GM12878 (cell line): ENCODE measurements around the gene MYG1. TPM values are rescaled to one million over a fixed set of nuclear protein-coding genes. Genes with fewer than 3 reads are reported as not detected.
A peak's percentile ranks its signal among the peaks of the same experiment; 100 is the strongest.

ENCODE experiments used
- BHLHE40 ChIP-seq, 2 experiments: fragments of 450-650 bp in 1 of 2; IDR thresholded peaks; 2 replicates each; pipeline ENCODE4 v1.6.1; 2011 to 2017; ENCODE audit warnings: low read depth in 2 of 2, borderline replicate concordance in 1 of 2, improper control_type of control experiment in 1 of 2, low read length in 1 of 2, mild to moderate bottlenecking in 1 of 2
- CHD1 ChIP-seq: IDR thresholded peaks from 2 replicates; pipeline ENCODE4 v1.6.1; 2012; ENCODE audit warnings: low read depth, low read length, improper control_type of control experiment
- EGR1 ChIP-seq, 2 experiments: IDR thresholded peaks; 1 replicate in 1 of 2; 2 replicates in 1 of 2; pipeline ENCODE4 v1.6.1; 2011 to 2012; ENCODE audit warnings: low read depth in 2 of 2, low read length in 2 of 2, borderline replicate concordance in 1 of 2, mild to moderate bottlenecking in 1 of 2, moderate library complexity in 1 of 2
- ESRRA ChIP-seq: IDR thresholded peaks from 2 replicates; pipeline ENCODE4 v1.6.1; 2012; ENCODE audit warnings: mild to moderate bottlenecking, low read length, improper control_type of control experiment
- ETV6 ChIP-seq, 2 experiments: fragments of 450-650 bp in 1 of 2; IDR thresholded peaks in 1 of 2; conservative IDR thresholded peaks in 1 of 2; 2 replicates each; pipeline ENCODE4 v1.6.1; 2014; ENCODE audit warnings: antibody characterized with exemption in 1 of 2, borderline replicate concordance in 1 of 2, low read depth in 1 of 2, mild to moderate bottlenecking in 1 of 2, moderate library complexity in 1 of 2
- IKZF2 ChIP-seq, 2 experiments: fragments of 450-650 bp; IDR thresholded peaks; 2 replicates each; pipeline ENCODE4 v1.6.1; 2017; ENCODE audit warnings: mild to moderate bottlenecking in 2 of 2, moderate library complexity in 2 of 2
- LARP7 ChIP-seq: fragments of 450-650 bp; IDR thresholded peaks from 2 replicates; pipeline ENCODE4 v1.6.1; 2017; ENCODE audit warnings: mild to moderate bottlenecking
- NBN ChIP-seq: fragments of 450-650 bp; IDR thresholded peaks from 2 replicates; pipeline ENCODE4 v1.6.1; 2016
- RAD21 ChIP-seq: IDR thresholded peaks from 2 replicates; pipeline ENCODE4 v1.6.1; 2011; ENCODE audit warnings: mild to moderate bottlenecking, low read depth, low read length, moderate library complexity; ENCODE audit not compliant: insufficient read depth
- SMC3 ChIP-seq: IDR thresholded peaks from 2 replicates; pipeline ENCODE4 v1.6.1; 2011; ENCODE audit warnings: low read length, improper control_type of control experiment, borderline replicate concordance
- SP1 ChIP-seq: IDR thresholded peaks from one replicate; pipeline ENCODE4 v1.6.1; 2011; ENCODE audit warnings: low read depth, low read length
- ZNF622 ChIP-seq: fragments of 450-650 bp; IDR thresholded peaks from 2 replicates; pipeline ENCODE4 v1.6.1; 2017; ENCODE audit warnings: mild to moderate bottlenecking, inconsistent platforms
- ZSCAN29 ChIP-seq: fragments of 450-650 bp; IDR thresholded peaks from 2 replicates; pipeline ENCODE4 v1.6.1; 2017; ENCODE audit warnings: mild to moderate bottlenecking, moderate library complexity
- polyA plus RNA-seq, 11 experiments: library from polyadenylated mRNA; depleted of rRNA in 4 of 11; unstranded in 6 of 11; stranded (reverse) in 5 of 11; fragments of >200 nt; fragmentation: Nextera tagmentation in 4 of 11; fragmentation: Illumina TruSeq in 1 of 11; extraction: Ambion mirVana in 4 of 11; extraction: Trizol in 1 of 11; gene quantifications; 1 replicate in 1 of 11; 2 replicates in 10 of 11; pipeline versions ENCODE4 v1.2.1 to v1.2.3, GENCODE V29; 2011 to 2016; ENCODE audit warnings: inconsistent platforms in 2 of 11, missing spikeins in 2 of 11, low read depth in 1 of 11
- total RNA-seq, 4 experiments: library from RNA; depleted of rRNA in 3 of 4; stranded (reverse); fragments of >200 nt in 3 of 4; fragmentation: Illumina TruSeq in 1 of 4; extraction: Trizol in 1 of 4; gene quantifications; 2 replicates each; pipeline versions ENCODE4 v1.2.1 to v1.2.3, GENCODE V29; 2013 to 2021
- TF ChIP-seq, protein P1 (sequence below): fragments of 150-350 bp; IDR thresholded peaks from 2 replicates; pipeline ENCODE4 v1.6.1; 2016; ENCODE audit warnings: low read depth, low read length
- TF ChIP-seq, protein P2 (sequence below): fragments of 450-650 bp; IDR thresholded peaks from 2 replicates; pipeline ENCODE4 v1.6.1; 2017; ENCODE audit warnings: mild to moderate bottlenecking, low read depth, inconsistent platforms; ENCODE audit not compliant: poor library complexity, severe bottlenecking
- TF ChIP-seq, protein P3 (sequence below), 3 experiments: IDR thresholded peaks in 2 of 3; conservative IDR thresholded peaks in 1 of 3; 2 replicates each; pipeline ENCODE4 v1.5.1; 2011; ENCODE audit warnings: low read depth in 3 of 3, low read length in 3 of 3, mild to moderate bottlenecking in 3 of 3, control low read depth in 2 of 3, moderate library complexity in 2 of 3, inconsistent platforms in 1 of 3, mixed read lengths in 1 of 3; ENCODE audit not compliant: control insufficient read depth in 2 of 3, insufficient read depth in 1 of 3; ENCODE audit errors: extremely low read depth in 1 of 3
- TF ChIP-seq, protein P4 (sequence below): IDR thresholded peaks from 2 replicates; pipeline ENCODE4 v1.6.1; 2011; ENCODE audit warnings: borderline replicate concordance, low read depth, mild to moderate bottlenecking, moderate library complexity, low read length; ENCODE audit not compliant: insufficient read depth, poor library complexity, severe bottlenecking

Gene MYG1
- total and polyA plus RNA-seq, 10 of the 15 experiments (the other 5 are each of a cell fraction or from before 2014, with no cell fraction given), result 20.7 to 81.0 (median 49.4) TPM

DNA sequence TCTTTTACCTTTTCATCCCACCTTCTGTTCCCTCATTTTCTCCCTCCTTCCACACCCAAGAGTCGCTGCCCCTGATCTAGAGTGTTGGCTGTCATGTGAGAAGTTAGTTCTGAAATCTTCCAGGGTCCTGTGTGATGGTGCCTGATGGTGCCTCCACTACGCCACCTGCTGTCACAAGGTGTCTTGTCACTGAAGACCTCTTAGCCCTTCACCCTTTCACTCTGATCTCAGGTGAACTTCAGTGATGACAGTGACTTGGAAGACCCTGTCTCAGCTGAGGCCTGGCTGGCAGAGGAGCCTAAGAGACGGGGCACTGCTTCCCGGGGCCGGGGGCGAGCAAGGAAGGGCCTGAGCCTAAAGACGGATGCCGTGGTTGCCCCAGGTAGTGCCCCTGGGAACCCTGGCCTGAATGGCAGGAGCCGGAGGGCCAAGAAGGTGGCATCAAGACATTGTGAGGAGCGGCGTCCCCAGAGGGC, 11.7 kb upstream of the MYG1 start (continued):
- TF ChIP-seq, protein P1, sequence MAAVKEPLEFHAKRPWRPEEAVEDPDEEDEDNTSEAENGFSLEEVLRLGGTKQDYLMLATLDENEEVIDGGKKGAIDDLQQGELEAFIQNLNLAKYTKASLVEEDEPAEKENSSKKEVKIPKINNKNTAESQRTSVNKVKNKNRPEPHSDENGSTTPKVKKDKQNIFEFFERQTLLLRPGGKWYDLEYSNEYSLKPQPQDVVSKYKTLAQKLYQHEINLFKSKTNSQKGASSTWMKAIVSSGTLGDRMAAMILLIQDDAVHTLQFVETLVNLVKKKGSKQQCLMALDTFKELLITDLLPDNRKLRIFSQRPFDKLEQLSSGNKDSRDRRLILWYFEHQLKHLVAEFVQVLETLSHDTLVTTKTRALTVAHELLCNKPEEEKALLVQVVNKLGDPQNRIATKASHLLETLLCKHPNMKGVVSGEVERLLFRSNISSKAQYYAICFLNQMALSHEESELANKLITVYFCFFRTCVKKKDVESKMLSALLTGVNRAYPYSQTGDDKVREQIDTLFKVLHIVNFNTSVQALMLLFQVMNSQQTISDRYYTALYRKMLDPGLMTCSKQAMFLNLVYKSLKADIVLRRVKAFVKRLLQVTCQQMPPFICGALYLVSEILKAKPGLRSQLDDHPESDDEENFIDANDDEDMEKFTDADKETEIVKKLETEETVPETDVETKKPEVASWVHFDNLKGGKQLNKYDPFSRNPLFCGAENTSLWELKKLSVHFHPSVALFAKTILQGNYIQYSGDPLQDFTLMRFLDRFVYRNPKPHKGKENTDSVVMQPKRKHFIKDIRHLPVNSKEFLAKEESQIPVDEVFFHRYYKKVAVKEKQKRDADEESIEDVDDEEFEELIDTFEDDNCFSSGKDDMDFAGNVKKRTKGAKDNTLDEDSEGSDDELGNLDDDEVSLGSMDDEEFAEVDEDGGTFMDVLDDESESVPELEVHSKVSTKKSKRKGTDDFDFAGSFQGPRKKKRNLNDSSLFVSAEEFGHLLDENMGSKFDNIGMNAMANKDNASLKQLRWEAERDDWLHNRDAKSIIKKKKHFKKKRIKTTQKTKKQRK, result no peak
- TF ChIP-seq NBN (no peak), SMC3 (peak; percentile 94), ETV6 (conservative IDR thresholded peaks at IDR 0.05 in 1 of 2, IDR thresholded peaks at IDR 0.05 in 1 of 2; ENCODE audit: borderline replicate concordance in 1 of 2, low read depth in 1 of 2) (no peak), EGR1 (IDR thresholded peaks at IDR 0.05; ENCODE audit: borderline replicate concordance in 1 of 2, low read depth in 2 of 2, low read length in 2 of 2) (no peak), CHD1 (no peak), ESRRA (no peak), SP1 (no peak), ZNF622 (no peak), IKZF2 (IDR thresholded peaks at IDR 0.05) (no peak), BHLHE40 (IDR thresholded peaks at IDR 0.05; ENCODE audit: borderline replicate concordance in 1 of 2, low read depth in 2 of 2, low read length in 1 of 2) (no peak), RAD21 (peak; percentile 84), ZSCAN29 (no peak), LARP7 (no peak)
- TF ChIP-seq, protein P2, sequence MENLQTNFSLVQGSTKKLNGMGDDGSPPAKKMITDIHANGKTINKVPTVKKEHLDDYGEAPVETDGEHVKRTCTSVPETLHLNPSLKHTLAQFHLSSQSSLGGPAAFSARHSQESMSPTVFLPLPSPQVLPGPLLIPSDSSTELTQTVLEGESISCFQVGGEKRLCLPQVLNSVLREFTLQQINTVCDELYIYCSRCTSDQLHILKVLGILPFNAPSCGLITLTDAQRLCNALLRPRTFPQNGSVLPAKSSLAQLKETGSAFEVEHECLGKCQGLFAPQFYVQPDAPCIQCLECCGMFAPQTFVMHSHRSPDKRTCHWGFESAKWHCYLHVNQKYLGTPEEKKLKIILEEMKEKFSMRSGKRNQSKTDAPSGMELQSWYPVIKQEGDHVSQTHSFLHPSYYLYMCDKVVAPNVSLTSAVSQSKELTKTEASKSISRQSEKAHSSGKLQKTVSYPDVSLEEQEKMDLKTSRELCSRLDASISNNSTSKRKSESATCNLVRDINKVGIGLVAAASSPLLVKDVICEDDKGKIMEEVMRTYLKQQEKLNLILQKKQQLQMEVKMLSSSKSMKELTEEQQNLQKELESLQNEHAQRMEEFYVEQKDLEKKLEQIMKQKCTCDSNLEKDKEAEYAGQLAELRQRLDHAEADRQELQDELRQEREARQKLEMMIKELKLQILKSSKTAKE, result no peak
- TF ChIP-seq, protein P3, sequence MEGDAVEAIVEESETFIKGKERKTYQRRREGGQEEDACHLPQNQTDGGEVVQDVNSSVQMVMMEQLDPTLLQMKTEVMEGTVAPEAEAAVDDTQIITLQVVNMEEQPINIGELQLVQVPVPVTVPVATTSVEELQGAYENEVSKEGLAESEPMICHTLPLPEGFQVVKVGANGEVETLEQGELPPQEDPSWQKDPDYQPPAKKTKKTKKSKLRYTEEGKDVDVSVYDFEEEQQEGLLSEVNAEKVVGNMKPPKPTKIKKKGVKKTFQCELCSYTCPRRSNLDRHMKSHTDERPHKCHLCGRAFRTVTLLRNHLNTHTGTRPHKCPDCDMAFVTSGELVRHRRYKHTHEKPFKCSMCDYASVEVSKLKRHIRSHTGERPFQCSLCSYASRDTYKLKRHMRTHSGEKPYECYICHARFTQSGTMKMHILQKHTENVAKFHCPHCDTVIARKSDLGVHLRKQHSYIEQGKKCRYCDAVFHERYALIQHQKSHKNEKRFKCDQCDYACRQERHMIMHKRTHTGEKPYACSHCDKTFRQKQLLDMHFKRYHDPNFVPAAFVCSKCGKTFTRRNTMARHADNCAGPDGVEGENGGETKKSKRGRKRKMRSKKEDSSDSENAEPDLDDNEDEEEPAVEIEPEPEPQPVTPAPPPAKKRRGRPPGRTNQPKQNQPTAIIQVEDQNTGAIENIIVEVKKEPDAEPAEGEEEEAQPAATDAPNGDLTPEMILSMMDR (IDR thresholded peaks at IDR 0.05 in 2 of 3, conservative IDR thresholded peaks at IDR 0.05 in 1 of 3; ENCODE audit: control insufficient read depth in 2 of 3, extremely low read depth in 1 of 3, insufficient read depth in 1 of 3, low read depth in 3 of 3, low read length in 3 of 3), result peak; percentile 76 to 80 (median 78)
- TF ChIP-seq, protein P4, sequence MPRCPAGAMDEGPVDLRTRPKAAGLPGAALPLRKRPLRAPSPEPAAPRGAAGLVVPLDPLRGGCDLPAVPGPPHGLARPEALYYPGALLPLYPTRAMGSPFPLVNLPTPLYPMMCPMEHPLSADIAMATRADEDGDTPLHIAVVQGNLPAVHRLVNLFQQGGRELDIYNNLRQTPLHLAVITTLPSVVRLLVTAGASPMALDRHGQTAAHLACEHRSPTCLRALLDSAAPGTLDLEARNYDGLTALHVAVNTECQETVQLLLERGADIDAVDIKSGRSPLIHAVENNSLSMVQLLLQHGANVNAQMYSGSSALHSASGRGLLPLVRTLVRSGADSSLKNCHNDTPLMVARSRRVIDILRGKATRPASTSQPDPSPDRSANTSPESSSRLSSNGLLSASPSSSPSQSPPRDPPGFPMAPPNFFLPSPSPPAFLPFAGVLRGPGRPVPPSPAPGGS, result no peak
